ENCODE results near the gene SGPL1.
A peak's percentile ranks its signal among the peaks of the same experiment; 100 is the strongest.

Gene SGPL1

GRCh38 chr10:70780772-70781171 lies 35.0 kb upstream of the SGPL1 start:
- no peak for DNase-seq

DNA sequence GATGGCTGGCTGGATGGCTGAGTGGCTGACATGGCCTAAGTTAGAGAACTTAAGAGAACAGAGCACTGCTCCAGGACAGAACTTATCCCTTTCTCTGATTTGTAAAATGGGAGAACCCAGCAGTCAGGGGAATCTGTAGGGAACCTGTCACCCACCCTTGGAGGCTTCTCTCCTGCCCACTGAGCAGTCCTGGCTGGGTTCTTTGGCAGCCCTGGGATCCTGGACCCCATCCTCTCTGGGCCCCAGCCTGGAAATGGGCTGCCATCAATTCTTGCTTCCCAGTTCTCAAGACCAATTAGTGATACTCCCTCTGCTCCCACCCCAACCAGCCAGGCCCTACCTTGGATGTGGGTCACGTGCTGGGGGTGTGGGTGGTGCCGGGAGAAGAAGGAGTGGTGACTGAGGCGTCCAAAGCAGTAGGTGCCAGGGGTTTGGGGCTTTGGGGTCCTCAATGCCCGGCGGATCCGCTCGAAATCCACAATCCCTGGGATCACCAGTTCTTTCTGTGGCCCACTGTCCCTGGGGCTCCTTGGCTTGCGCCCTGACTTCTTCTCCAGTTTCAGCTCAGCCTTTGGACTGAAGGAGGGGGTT lies 34.2 kb upstream of the SGPL1 start:
- no peak for DNase-seq

DNA sequence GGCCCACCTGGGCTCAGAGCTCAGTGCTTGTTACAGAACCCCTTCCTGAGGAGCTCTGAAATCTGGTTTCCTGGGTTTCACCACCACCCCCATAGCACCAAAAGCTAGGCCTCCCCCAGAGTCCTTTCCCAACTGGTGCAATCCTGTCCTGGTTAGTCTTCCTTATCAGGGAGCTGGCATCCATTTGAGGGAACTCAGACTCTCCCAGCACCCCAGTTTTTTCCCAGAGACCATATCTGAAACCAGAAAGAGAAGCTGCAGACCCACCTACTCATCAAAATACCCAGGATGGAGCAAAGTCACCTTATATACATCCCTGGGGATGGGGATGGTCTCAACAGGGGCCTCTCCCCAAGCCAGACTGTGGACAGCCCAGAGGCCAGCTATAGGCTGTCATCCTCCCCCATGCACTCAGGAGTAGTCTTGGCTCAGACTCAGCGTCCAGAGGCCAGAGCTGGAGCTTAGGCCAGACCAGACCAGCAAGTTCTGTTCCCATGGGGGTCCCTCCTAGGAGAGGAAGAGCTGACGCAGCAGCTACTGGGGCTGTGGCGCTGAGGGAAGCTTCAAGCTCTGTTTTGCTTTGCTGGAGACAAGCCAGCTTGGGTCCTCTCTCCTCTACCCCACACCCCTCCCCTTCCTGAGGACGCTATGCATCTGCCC lies 33.5 kb upstream of the SGPL1 start:
- no peak for DNase-seq

DNA sequence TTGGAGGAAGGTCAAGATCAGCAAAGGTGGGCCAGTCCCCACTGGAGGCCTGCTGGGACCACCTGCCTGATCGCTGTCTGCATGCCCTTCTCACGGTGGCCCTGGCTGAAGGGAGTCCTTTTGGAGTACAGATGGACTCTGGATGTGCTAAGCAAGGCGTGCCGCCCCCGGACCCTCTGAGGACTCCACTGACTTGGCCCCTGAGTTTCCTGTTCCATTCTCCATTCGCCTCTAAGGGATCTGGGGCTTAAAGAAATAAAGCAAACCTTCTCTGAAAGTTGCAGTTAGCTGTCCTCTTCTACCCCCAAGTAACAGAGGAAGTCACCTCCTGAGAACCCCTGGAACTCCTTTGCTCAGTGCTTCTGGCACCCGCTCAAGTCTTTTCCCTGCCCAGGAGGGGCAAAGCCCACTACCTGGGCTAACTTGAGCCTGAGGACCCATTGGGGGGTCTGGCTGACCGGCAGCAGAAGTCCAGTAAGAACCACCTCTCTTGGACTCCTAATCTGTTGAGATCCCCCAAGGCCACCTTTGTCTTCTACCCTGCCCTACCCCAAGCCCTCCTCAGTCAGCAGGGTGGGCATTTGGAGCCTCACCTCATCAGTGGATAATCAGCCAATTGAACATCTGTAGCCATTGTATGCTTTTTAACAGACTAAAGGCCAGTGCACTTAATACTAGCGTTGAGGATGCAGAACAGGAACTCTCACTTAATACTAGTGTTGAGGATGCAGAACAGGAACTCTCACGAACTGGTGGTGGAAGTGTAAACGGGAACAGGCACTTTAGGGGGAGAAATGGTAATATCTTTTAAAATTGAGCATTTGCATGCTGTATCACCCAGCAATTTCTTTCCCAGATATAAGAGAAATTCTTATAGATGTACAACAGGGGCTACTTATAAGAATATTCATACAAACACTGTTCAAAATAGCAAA lies 32.7 kb upstream of the SGPL1 start:
- DNase-seq, result no peak

- DNase-seq, result no peak
Observed at GRCh38 chr10:70784016-70784415, 31.7 kb upstream of the SGPL1 start.

- DNase-seq, result peak; percentile 37
Observed at GRCh38 chr10:70784471-70784870, 31.3 kb upstream of the SGPL1 start.

GRCh38 chr10:70785190-70785589 lies 30.6 kb upstream of the SGPL1 start, which contains the start of gene TBATA:
Gene TBATA (minus strand): TSS chr10:70785377. CDS start chr10:70783379, 1,998 bp downstream.
- no peak for DNase-seq

- peak; percentile 42 for DNase-seq
Observed at GRCh38 chr10:70786799-70787415, 28.8 kb upstream of the SGPL1 start.

DNA sequence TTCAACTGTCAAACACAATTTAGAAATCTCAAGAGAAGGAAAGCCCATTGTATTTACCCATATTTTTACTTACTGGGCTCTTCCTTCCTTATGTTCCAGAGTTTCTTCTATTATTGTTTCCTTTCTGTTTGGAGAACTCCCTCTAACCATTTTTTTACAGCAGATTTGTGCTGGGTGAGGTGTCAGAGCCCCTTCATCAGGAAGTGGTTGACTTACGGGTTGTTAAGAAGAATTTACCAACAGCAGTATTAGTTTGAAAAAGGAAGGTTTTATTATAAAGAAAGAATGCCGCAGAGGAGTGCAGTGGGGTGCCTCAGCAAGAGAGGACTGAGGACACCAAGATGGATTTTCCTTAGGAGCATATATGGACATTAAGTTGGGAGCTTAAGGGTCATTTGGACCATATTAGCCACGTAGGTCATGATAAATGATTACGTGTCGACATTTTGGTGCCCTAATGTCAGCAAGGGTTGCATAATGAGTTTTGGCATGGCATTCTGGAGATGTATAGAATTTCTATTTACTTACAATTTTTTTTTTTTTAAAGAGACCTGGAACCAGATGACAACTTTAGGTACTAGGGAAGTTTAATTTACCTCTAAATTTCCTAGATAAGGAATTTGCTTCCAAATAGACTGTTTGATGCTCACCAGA lies 24.2 kb upstream of the SGPL1 start:
- no peak for DNase-seq

DNA sequence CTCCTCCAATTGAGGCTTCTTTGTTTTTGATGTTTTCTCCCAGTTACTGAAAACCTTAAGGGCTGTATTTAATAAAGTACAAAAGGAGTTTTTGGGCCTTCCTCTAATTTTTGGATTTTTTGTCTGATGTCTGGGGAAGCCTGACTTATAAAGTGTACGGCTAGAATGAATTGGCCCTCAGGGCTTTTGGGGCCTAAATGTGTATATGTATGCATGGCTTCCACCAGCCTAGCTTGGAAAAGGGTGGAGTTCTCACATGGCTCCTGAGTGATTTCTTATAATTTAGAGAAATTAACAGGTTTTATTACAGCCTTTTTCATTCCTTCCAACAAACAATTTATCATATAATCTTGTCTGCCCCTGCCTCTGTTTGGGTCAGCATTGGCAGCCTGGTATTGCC lies 20.1 kb upstream of the SGPL1 start:
- no peak for DNase-seq

GRCh38 chr10:70797840-70798239 lies 17.9 kb upstream of the SGPL1 start:
- DNase-seq, result no peak

GRCh38 chr10:70799124-70799523 lies 16.6 kb upstream of the SGPL1 start:
- DNase-seq, result no peak

- DNase-seq, result no peak
Observed at GRCh38 chr10:70801854-70802253, 13.9 kb upstream of the SGPL1 start.

DNA sequence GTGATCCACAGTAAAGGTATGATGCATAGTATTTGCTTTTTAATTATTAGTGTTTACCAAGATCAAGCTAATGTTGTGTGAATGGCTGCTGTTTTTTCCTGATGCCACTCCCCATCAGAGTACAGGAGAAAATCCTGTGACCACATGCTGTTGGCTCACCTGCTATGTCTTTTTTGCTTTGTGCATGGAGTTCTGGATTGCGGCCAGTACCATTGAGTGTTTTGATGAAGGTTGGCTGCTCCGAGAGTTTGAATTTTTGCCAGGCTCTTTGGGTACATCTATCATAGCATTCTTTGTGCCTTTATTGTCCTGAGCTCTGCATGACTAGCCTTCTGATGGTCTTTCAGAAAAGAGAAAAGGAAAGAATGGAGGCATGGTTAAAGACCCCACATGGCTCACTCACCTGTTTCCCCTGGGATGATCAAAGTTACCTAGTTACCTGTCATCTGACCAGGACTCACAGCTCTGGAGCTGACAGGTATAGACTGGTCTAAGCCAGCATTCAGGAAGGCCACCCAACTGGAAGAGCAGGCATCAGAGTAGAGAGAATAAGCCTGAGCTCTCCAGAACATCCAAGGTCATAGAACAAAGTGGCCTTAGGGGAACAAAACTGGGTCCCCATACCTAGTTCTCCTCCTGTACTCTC lies 11.8 kb upstream of the SGPL1 start:
- no peak for DNase-seq

DNA sequence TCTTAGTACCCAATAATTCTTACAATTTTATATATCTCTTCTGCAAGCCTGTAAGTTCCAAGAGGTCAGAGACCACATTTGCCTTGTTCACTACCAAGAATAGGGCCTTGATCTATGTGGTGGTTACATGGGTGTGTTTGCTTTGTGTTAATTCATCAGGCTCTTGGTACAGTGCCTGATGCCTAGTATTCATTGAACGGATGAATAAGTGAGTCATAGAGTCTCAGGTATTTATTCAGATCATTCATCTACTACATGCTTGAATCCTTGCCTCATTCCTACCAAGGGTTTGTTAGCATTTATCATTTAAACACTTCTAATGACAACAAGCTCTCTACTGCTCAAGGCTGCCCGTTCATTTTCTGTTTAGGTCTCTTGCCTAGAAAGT lies 11.3 kb upstream of the SGPL1 start:
- no peak for DNase-seq

DNA sequence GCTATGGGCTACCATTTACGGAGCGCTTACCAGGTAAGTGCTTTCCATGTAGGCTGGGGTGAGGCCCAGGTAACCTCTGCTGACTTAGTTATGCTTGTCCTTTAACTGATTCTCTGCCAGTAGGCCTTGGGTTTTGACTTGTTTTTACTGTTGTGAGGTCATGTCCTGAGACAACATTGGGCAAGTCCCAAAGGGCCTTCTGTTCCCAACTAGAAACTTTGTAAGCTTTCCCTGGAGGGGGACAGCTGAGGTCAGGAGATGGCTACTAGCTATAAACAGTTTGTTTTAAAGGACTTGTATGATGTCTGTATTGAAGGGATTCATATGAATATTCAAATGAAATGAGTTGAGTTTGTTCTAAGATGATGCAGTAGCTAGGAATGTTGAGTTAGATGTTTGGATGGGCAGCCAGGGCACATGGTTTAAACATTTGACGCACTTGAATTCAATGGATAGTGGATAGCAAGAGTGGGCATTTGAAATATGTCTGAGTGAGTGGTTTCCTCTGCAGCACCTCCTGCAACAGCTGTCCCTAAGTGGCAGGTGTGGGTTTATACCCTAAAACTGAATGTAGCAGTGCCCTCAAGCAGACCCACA lies 10.0 kb upstream of the SGPL1 start:
- DNase-seq, result no peak

DNA sequence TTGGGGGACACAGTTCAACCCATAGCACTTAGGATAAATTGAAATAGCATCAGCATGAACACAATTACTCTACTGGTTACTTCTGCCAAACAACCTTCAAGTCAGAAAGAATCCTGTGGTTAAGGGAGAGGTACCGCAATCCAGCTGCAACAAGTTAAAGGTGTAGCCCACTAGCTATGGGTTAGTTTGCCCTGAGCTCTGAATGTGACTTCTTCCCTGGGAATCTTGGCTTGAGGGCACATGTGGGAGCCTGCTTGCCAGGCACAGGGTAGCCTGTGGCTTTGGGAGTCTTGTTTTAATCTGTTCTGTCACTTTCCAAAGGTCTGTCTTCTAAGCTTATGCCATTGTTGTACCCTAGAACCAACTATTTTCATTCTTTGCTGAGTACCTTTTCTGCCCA lies 8.9 kb upstream of the SGPL1 start:
- DNase-seq, result no peak

- no peak for DNase-seq
Observed at GRCh38 chr10:70807556-70807955, 8.2 kb upstream of the SGPL1 start.

DNA sequence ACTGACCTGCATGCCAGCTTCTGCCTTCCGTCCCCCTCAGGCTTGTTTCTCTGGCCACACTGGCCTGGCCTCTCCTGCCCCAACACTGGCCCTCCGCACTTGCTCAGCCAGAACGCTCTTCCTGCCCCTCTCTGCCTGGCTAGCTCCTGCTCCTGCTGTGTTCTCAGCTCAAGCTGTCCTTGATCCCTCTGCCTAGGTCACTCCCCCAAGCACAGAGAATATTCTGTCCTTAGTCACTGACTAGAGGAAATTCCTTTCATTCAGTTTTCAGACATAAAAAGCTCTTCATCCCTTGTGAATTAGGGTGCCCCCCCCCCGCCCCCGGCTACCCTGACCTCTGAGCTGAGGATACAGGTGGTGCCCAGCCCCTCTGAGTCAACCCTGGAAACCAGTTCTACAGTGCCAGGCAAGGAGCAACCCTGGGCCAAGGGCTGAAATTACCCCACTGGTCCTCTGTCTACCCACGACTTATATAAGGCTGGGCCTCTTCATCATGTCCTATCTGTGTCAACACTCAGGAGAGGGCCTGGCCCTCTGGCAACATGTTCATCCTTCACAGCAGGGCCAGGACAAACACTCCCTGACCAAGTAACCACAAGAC lies 6.6 kb upstream of the SGPL1 start:
- no peak for DNase-seq

- no peak for DNase-seq
Observed at GRCh38 chr10:70809726-70810125, 6.0 kb upstream of the SGPL1 start.

GRCh38 chr10:70810967-70811366 lies 4.8 kb upstream of the SGPL1 start:
- no peak for DNase-seq

GRCh38 chr10:70811881-70812280 lies 3.9 kb upstream of the SGPL1 start:
- DNase-seq, result no peak
